Suprapubic skin (tissue), 4 donors: ENCODE data around the gene SMPD3. TPM values are rescaled to one million over a fixed set of nuclear protein-coding genes. Genes with fewer than 3 reads are reported as not detected.
A peak's percentile ranks its signal among the peaks of the same experiment; 100 is the strongest.
"Not testable (repeated sequence)": the region's sequence is repeated elsewhere in the genome, so short reads cannot be mapped to it uniquely, and the experiment has no call there.

Experiments used
- DNase-seq, 2 donors: peaks; one replicate each; pipeline ENCODE4 v3.0.0-alpha.2; 2019; ENCODE audit warnings: low spot score in 2 of 2
- H3K27ac ChIP-seq: fragments of 200-600 bp; sonication (generic); one replicate; pipeline ENCODE4 v1.5.1; 2019
- H3K27me3 ChIP-seq: fragments of 200-600 bp; sonication (generic); one replicate; pipeline ENCODE4 v1.5.1; 2019
- H3K36me3 ChIP-seq: fragments of 200-600 bp; sonication (generic); one replicate; pipeline ENCODE4 v1.5.1; 2019
- H3K4me1 ChIP-seq: fragments of 200-600 bp; sonication (generic); one replicate; pipeline ENCODE4 v1.5.1; 2019
- H3K4me3 ChIP-seq: fragments of 200-600 bp; sonication (generic); one replicate; pipeline ENCODE4 v1.5.1; 2019; ENCODE audit warnings: mild to moderate bottlenecking
- H3K9me3 ChIP-seq: fragments of 200-600 bp; sonication (generic); one replicate; pipeline ENCODE4 v1.5.1; 2019
- EP300 ChIP-seq: sonication (generic); formaldehyde crosslinking; IDR thresholded peaks from one replicate; pipeline ENCODE4 v1.6.1; 2017; ENCODE audit warnings: antibody characterized with exemption
- POLR2A ChIP-seq, 2 donors: fragments of 450-650 bp; IDR thresholded peaks; one replicate each; pipeline ENCODE4 v1.6.1; 2017; ENCODE audit warnings: antibody characterized with exemption in 2 of 2, mild to moderate bottlenecking in 2 of 2, moderate library complexity in 2 of 2
- POLR2AphosphoS5 ChIP-seq, 3 donors: sonication (generic); formaldehyde crosslinking; IDR thresholded peaks; one replicate each; pipeline ENCODE4 v1.6.1; 2017; ENCODE audit warnings: antibody characterized with exemption in 3 of 3
- WGBS: methylation state at CpG from one replicate; pipeline ENCODE4 v1.1.5; 2018; 5-methylcytosine and 5-hydroxymethylcytosine counted together
- total RNA-seq, 4 donors: library from RNA; depleted of rRNA; stranded (reverse); fragments of >200 nt; gene quantifications; one replicate each; pipeline ENCODE4 v1.1.0, GENCODE V29; 2016
- TF ChIP-seq, protein P1 (sequence below), 2 donors: fragments of 200-600 bp in 1 of 2; fragments of 450-650 bp in 1 of 2; sonication (generic) in 1 of 2; IDR thresholded peaks; one replicate each; pipeline ENCODE4 v1.5.1; 2016 to 2019; ENCODE audit warnings: antibody characterized with exemption in 2 of 2, mild to moderate bottlenecking in 1 of 2, moderate library complexity in 1 of 2

SMPD3 gene
- total RNA-seq = 10 to 100 TPM; 26.2 to 64.9 (median 39.9) TPM

DNA sequence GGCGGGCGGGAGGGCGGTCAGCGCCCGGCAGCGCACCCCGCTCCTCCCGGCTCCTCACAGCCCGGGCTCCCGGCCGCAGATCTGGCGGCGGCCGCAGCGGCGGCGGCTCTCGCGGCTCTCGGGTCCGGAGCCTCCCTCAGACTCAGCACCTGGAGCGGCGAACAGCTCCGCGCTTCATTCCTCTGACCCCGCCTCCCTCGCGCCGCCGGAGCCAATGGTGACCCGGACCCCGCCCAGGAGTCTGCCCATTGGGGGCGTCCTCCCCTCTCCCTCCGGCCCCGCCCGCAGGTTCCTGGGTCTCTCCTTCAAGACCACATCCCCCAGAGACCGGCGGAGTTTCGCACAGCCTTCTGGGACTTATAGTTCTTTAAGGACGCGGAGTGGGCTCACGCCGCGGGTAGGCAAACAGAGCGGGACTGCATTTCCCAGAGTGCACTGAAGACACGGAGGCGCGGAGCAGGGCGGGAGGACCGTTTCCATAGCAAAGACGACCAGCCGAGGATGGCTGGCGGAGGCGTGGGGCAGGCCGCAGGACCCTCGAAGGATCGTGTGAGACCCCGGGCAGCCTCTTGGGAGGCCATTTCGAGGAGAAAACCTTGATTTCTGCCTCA, at the start of gene SMPD3:
TSS of gene SMPD3 (minus strand) at position 149 of the 611 bp plus-strand sequence. CDS start 76,327 bp downstream, outside the sequence.
- TF ChIP-seq POLR2A (IDR thresholded peaks at IDR 0.05) (no peak), POLR2AphosphoS5 (IDR thresholded peaks at IDR 0.05) (no peak), EP300 (no peak)
- TF ChIP-seq, protein P1, sequence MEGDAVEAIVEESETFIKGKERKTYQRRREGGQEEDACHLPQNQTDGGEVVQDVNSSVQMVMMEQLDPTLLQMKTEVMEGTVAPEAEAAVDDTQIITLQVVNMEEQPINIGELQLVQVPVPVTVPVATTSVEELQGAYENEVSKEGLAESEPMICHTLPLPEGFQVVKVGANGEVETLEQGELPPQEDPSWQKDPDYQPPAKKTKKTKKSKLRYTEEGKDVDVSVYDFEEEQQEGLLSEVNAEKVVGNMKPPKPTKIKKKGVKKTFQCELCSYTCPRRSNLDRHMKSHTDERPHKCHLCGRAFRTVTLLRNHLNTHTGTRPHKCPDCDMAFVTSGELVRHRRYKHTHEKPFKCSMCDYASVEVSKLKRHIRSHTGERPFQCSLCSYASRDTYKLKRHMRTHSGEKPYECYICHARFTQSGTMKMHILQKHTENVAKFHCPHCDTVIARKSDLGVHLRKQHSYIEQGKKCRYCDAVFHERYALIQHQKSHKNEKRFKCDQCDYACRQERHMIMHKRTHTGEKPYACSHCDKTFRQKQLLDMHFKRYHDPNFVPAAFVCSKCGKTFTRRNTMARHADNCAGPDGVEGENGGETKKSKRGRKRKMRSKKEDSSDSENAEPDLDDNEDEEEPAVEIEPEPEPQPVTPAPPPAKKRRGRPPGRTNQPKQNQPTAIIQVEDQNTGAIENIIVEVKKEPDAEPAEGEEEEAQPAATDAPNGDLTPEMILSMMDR (IDR thresholded peaks at IDR 0.05) = no peak
- Histone ChIP-seq H3K36me3 (no peaks in the 10 kb centered on the region), H3K4me3 (peak within 1 kb of the TSS; percentile 52), H3K9me3 (no peaks in the 10 kb centered on the region), H3K27ac (no peak within 1 kb of the TSS), H3K4me1 (peaks cover 22% of the 10 kb centered on the region), H3K27me3 (peaks cover 44% of the 10 kb centered on the region)
- 7% methylated on average over 14 of the region's 59 CpGs for whole genome bisulfite sequencing
- peak; percentile 92 to 94 for DNase-seq

DNA sequence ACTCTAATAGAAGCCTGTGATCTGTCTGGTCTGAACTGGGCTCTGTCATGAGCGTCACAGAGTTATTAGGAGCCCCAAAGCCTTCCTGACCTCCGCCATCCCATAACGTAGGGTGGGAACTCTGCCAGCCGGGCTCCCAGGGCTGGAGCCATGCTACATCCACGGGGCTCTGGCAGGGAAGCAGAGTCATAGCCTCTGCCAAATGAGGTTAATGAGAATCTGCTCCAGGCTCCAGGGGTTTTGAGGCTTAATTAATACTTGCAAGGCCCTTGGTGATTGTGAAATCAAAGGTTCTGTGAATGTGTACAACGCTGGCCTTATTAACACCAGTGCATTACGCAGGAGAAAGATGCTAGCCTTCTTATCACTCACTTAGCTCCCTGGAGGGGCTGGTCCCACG, 48.4 kb upstream of the SMPD3 start:
- H3K4me1 ChIP-seq = peaks cover 23% of the 10 kb centered on the region
- no peaks in the 10 kb centered on the region for H3K27me3 ChIP-seq
- no peak for DNase-seq
- H3K4me3 ChIP-seq = no peak overlapping the region
- H3K9me3 ChIP-seq = no peaks in the 10 kb centered on the region
- H3K36me3 ChIP-seq = no peaks in the 10 kb centered on the region
- no CpG with 5 or more reads among the region's 8 CpGs for WGBS
- TF ChIP-seq EP300 = no peak
- TF ChIP-seq, protein P1 (IDR thresholded peaks at IDR 0.05) = no peak
- no peak for TF ChIP-seq POLR2A (IDR thresholded peaks at IDR 0.05)
- no peak for TF ChIP-seq POLR2AphosphoS5 (IDR thresholded peaks at IDR 0.05)
- H3K27ac ChIP-seq = no peak overlapping the region

DNA sequence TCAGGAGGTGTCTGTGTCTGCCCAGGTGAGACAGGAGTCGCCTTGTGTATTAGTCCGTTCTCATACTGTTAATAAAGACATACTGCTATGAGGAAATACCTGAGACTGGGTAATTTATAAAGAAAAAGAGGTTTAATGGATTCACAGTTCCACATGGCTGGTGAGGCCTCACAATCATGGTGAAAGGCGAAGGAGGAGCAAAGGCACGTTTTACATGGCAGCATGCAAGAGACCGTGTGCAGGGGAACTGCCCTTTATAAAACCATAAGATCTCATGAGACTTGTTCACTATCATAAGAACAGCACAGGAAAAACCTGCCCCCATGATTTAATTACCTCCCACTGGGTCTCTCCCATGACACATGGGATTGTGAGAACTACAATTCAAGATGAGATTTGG, 46.0 kb upstream of the SMPD3 start:
- WGBS = 90% methylated on average over 5 of the region's 5 CpGs
- not testable (repeated sequence) for DNase-seq, H3K4me3 ChIP-seq, H3K36me3 ChIP-seq, H3K27me3 ChIP-seq, H3K27ac ChIP-seq, H3K9me3 ChIP-seq
- peaks cover 37% of the 10 kb centered on the region for H3K4me1 ChIP-seq

DNA sequence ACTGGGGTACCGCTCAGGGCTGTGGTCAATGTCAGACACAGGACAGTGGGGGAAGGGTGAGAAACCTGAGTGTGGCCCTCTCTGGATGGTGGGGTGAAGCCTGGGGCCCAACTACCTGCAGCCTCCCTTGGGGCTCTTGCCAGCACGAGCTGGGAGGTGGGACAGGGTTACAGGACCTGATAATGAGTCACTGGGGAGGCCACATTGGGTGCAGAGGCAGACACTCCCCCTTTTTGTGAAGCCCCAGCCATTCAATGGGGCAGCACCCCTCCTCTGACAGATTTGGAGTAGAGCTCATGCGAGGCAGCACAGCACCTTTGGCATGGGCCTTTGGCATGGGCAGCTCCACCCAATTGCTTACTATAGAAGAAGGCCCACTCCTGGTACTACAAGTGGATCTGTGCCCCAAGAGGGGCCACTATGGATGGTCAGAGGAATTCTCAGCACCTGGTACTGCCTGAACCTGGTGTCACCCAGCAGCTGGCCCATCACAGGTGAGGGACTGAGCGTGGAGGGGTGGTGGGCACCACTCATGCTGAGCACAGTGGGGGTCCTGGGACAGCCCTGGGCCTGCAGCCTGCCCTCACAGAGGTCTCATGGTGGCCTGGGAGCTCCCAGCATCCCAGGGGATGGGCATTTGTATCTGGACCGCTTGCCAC, 45.2 kb upstream of the SMPD3 start:
- H3K9me3 ChIP-seq = no peaks in the 10 kb centered on the region
- WGBS = 78% methylated on average over 5 of the region's 5 CpGs
- no peak for DNase-seq
- TF ChIP-seq POLR2AphosphoS5 (IDR thresholded peaks at IDR 0.05) (no peak), POLR2A (IDR thresholded peaks at IDR 0.05) (no peak), EP300 (no peak)
- TF ChIP-seq, protein P1 (IDR thresholded peaks at IDR 0.05) = no peak
- no peaks in the 10 kb centered on the region for H3K27me3 ChIP-seq
- no peak overlapping the region for H3K4me3 ChIP-seq
- no peaks in the 10 kb centered on the region for H3K36me3 ChIP-seq
- H3K4me1 ChIP-seq = peaks cover 37% of the 10 kb centered on the region
- H3K27ac ChIP-seq = no peak overlapping the region

DNA sequence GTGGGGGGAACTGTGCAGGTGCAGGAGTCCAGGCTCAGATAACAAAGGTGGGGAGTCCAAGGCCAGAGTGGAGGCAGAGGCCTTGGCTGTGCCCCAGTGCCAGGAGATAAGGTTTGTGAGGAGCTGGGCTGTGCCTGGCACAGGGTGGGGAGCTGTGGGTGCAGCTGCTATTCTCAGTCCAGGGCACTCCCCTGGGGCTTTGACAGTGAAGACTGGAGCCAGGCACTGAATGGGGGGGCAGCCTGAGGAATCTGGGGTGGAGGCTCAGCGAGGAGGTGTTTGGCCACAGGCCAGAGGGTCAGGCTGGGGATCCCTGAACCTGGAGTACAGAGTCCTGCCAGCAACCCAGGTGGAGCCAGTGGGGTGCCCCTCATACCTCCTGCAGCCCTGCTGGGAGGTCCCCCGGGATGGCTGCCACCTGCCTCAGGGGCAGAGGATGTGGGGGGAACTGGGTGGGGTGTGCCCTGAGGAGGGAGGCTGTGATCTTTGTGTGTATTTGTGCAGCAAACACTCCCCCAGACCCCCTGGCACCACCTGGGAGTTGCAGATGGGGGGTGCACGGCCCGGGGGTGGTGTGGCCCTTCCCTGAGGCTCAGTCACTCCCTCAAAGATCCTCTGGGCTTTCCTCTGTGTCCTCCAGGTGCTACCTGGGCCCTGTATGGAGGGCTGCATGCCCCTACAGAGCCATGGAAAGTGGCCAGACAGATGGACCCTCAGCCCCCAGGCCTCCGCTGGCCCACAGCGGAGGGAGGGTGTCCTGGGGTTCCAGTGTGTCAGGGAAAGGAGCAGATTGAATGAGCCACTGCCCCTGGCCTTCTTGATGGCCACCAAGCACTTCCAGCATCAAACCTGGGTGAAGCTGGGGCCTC, 44.5 kb upstream of the SMPD3 start:
- Histone ChIP-seq H3K36me3 (no peaks in the 10 kb centered on the region), H3K9me3 (no peaks in the 10 kb centered on the region), H3K27ac (no peak overlapping the region), H3K27me3 (no peaks in the 10 kb centered on the region), H3K4me1 (peaks cover 37% of the 10 kb centered on the region), H3K4me3 (no peak overlapping the region)
- WGBS = 50% methylated on average over 2 of the region's 6 CpGs
- no peak for DNase-seq
- TF ChIP-seq POLR2A (IDR thresholded peaks at IDR 0.05) = no peak
- TF ChIP-seq EP300 = no peak
- TF ChIP-seq, protein P1 (IDR thresholded peaks at IDR 0.05) = no peak
- no peak for TF ChIP-seq POLR2AphosphoS5 (IDR thresholded peaks at IDR 0.05)
